ENCODE data around the gene AK9. TPM values are rescaled to one million over a fixed set of nuclear protein-coding genes. Genes with fewer than 3 reads are reported as not detected.

The AK9 gene
- total RNA-seq, 1 experiment from 2014 or later: 3.5 TPM

DNA sequence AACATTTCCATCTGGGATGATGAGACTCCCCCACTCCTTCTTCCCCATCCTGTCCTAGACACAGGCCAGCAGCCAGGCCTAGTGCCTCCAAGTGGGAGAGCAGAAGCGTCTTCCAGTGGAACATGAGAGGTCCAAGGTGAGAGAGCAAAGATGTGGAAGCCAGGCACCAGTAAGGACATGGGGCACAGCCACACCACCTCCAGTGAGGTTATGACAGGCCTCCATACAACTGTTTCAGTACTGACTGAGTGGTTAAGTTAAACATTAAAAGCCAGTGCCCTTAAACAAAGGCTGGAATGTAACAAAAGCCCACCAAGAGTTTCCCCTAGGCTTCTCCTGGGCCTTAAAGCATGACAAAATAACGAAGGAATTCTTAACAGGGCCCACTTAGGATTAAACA, 213.3 kb downstream of the AK9 start:
- intact Hi-C loops (cut with micrococcal nuclease): no loop called here
- H3K9ac ChIP-seq (ENCODE audit: low read length): no peak overlapping the region
- peaks cover 40 to 50% of the 10 kb centered on the region in 2 experiments for H3K36me3 ChIP-seq (ENCODE audit: control insufficient read depth in 1 of 2, insufficient read depth in 2 of 2, low read length in 2 of 2)
- H3K79me2 ChIP-seq (ENCODE audit: insufficient read depth, low read length): peaks cover 95% of the 10 kb centered on the region
- CTCF ChIA-PET: no interaction called here
- no peaks in the 10 kb centered on the region for H4K20me1 ChIP-seq (ENCODE audit: insufficient read depth)
- no peak for ATAC-seq
- RAD21 ChIA-PET (ENCODE audit: low non-redundant PET in 1 of 2, low total read pairs in 2 of 2, uncharacterized antibody in 2 of 2, unreplicated experiment in 2 of 2): no interaction called here
- POLR2A ChIA-PET: no interaction called here
- H3K27me3 ChIP-seq (ENCODE audit: insufficient read depth, low read length): no peaks in the 10 kb centered on the region
- H3K9me2 ChIP-seq (ENCODE audit: insufficient read depth): no peaks in the 10 kb centered on the region
- H3K4me1 ChIP-seq (ENCODE audit: control insufficient read depth in 1 of 2, insufficient read depth in 2 of 2, low read length in 2 of 2): peaks cover 4 to 6% of the 10 kb centered on the region in 2 experiments; a peak in 2 of 4 replicates
- no peak overlapping the region for H2AFZ ChIP-seq (ENCODE audit: low read depth, low read length, poor library complexity, severe bottlenecking)
- H3K4me2 ChIP-seq (ENCODE audit: low read length): no peak overlapping the region
- no TSS peak for BruUV-seq (replicated peaks)
- no peak for TF ChIP-seq CBX3 (IDR thresholded peaks at IDR 0.05; ENCODE audit: low read depth)
- no peak for DNase-seq (ENCODE audit: low read depth, low spot score)
- H3K4me3 ChIP-seq (replicated peaks in 1 of 2; ENCODE audit: low read depth in 1 of 2, low read length in 2 of 2): no peak overlapping the region
- H3K27ac ChIP-seq (ENCODE audit: low read depth, low read length): no peak overlapping the region
- H3K9me3 ChIP-seq (ENCODE audit: control insufficient read depth in 1 of 2, insufficient read depth in 1 of 2, low read depth in 1 of 2, low read length in 2 of 2): no peaks in the 10 kb centered on the region

DNA sequence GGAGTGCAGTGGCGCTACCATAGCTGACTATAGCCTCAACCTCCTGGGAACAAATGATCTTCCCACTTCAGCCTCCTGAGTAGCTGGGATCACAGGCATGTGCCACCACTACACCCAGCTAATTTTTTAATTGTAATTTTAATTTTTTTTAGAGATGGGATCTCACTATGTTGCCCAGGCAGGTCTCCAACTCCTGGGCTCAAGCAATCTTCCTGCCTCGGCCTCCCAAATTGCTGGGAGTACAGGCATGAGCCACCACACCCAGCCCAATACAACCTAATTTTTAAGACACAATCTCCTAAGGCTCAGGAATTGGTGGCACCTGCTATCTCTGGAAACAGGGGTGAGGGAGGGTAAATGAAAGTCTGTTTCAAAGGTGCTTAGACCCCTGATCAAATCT, 213.8 kb downstream of the AK9 start:
- no peak overlapping the region for H3K9ac ChIP-seq (ENCODE audit: low read length)
- H3K27ac ChIP-seq (ENCODE audit: low read depth, low read length): no peak overlapping the region
- intact Hi-C loops (cut with micrococcal nuclease): no loop called here
- peaks cover 92% of the 10 kb centered on the region for H3K79me2 ChIP-seq (ENCODE audit: insufficient read depth, low read length)
- no peak overlapping the region for H2AFZ ChIP-seq (ENCODE audit: low read depth, low read length, poor library complexity, severe bottlenecking)
- no peaks in the 10 kb centered on the region for H3K27me3 ChIP-seq (ENCODE audit: insufficient read depth, low read length)
- H3K36me3 ChIP-seq (ENCODE audit: control insufficient read depth in 1 of 2, insufficient read depth in 2 of 2, low read length in 2 of 2): peaks cover 42 to 51% of the 10 kb centered on the region in 2 experiments
- RAD21 ChIA-PET (ENCODE audit: low non-redundant PET in 1 of 2, low total read pairs in 2 of 2, uncharacterized antibody in 2 of 2, unreplicated experiment in 2 of 2): no interaction called here
- no peaks in the 10 kb centered on the region for H3K9me3 ChIP-seq (ENCODE audit: control insufficient read depth in 1 of 2, insufficient read depth in 1 of 2, low read depth in 1 of 2, low read length in 2 of 2)
- no peak overlapping the region for H3K4me2 ChIP-seq (ENCODE audit: low read length)
- no peaks in the 10 kb centered on the region for H4K20me1 ChIP-seq (ENCODE audit: insufficient read depth)
- peaks cover 4% of the 10 kb centered on the region in 2 experiments; a peak in 2 of 4 replicates for H3K4me1 ChIP-seq (ENCODE audit: control insufficient read depth in 1 of 2, insufficient read depth in 2 of 2, low read length in 2 of 2)
- no TSS peak for BruUV-seq (replicated peaks)
- no peaks in the 10 kb centered on the region for H3K9me2 ChIP-seq (ENCODE audit: insufficient read depth)
- no peak for ATAC-seq
- CTCF ChIA-PET: no interaction called here
- no peak overlapping the region for H3K4me3 ChIP-seq (replicated peaks in 1 of 2; ENCODE audit: low read depth in 1 of 2, low read length in 2 of 2)
- POLR2A ChIA-PET: no interaction called here
- DNase-seq (ENCODE audit: low read depth, low spot score): no peak
- no peak for TF ChIP-seq EZH2phosphoT487 (IDR thresholded peaks at IDR 0.05; ENCODE audit: borderline replicate concordance)
- TF ChIP-seq, protein P1, sequence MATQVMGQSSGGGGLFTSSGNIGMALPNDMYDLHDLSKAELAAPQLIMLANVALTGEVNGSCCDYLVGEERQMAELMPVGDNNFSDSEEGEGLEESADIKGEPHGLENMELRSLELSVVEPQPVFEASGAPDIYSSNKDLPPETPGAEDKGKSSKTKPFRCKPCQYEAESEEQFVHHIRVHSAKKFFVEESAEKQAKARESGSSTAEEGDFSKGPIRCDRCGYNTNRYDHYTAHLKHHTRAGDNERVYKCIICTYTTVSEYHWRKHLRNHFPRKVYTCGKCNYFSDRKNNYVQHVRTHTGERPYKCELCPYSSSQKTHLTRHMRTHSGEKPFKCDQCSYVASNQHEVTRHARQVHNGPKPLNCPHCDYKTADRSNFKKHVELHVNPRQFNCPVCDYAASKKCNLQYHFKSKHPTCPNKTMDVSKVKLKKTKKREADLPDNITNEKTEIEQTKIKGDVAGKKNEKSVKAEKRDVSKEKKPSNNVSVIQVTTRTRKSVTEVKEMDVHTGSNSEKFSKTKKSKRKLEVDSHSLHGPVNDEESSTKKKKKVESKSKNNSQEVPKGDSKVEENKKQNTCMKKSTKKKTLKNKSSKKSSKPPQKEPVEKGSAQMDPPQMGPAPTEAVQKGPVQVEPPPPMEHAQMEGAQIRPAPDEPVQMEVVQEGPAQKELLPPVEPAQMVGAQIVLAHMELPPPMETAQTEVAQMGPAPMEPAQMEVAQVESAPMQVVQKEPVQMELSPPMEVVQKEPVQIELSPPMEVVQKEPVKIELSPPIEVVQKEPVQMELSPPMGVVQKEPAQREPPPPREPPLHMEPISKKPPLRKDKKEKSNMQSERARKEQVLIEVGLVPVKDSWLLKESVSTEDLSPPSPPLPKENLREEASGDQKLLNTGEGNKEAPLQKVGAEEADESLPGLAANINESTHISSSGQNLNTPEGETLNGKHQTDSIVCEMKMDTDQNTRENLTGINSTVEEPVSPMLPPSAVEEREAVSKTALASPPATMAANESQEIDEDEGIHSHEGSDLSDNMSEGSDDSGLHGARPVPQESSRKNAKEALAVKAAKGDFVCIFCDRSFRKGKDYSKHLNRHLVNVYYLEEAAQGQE (IDR thresholded peaks at IDR 0.05; ENCODE audit: low read depth): no peak
- TF ChIP-seq POLR2A (IDR thresholded peaks at IDR 0.05; ENCODE audit: borderline replicate concordance, extremely low read depth, insufficient read depth, insufficient read length): no peak
- no peak for TF ChIP-seq YY1 (IDR thresholded peaks at IDR 0.05; ENCODE audit: extremely low read depth, insufficient replicate concordance, low read depth, low read length)
- no peak for TF ChIP-seq ZNF274 (IDR thresholded peaks at IDR 0.05; ENCODE audit: low read depth, low read length)
- TF ChIP-seq, protein P2, sequence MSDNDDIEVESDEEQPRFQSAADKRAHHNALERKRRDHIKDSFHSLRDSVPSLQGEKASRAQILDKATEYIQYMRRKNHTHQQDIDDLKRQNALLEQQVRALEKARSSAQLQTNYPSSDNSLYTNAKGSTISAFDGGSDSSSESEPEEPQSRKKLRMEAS (IDR thresholded peaks at IDR 0.05): no peak
- TF ChIP-seq SRF (IDR thresholded peaks at IDR 0.05; ENCODE audit: low read depth): no peak
- no peak for TF ChIP-seq EGR1 (IDR thresholded peaks at IDR 0.05; ENCODE audit: low read depth)
- no peak for TF ChIP-seq RAD21 (IDR thresholded peaks at IDR 0.05; ENCODE audit: low read depth)
- no peak for TF ChIP-seq SIN3A (IDR thresholded peaks at IDR 0.05; ENCODE audit: low read depth)
- TF ChIP-seq ZFX (IDR thresholded peaks at IDR 0.05): no peak
- TF ChIP-seq CEBPB (IDR thresholded peaks at IDR 0.05; ENCODE audit: low read depth): no peak
- no peak for TF ChIP-seq ELF1 (IDR thresholded peaks at IDR 0.05; ENCODE audit: borderline replicate concordance, low read depth)
- no peak for TF ChIP-seq ATF3 (IDR thresholded peaks at IDR 0.05)
- TF ChIP-seq CTCF (IDR thresholded peaks at IDR 0.05 in 2 of 3, conservative IDR thresholded peaks at IDR 0.05 in 1 of 3; ENCODE audit: borderline replicate concordance in 1 of 3, insufficient read depth in 1 of 3, low read depth in 2 of 3, low read length in 2 of 3): no peak
